Adrenal gland (tissue), 12 donors: ENCODE measurements around the gene IDH3G. TPM values are rescaled to one million over a fixed set of nuclear protein-coding genes. Genes with fewer than 3 reads are reported as not detected.
A peak's percentile ranks its signal among the peaks of the same experiment; 100 is the strongest.

ENCODE experiments used
- DNase-seq, 7 donors: peaks; one replicate each; pipeline ENCODE4 v3.0.0-alpha.2; 2019 to 2020
- H3K27ac ChIP-seq, 5 donors: fragments of 200-600 bp; sonication (generic) in 4 of 5; 1 replicate in 3 of 5; 2 replicates in 2 of 5; pipeline versions ENCODE4 v1.5.1 to v1.8.0; 2016 to 2020; ENCODE audit warnings: mild to moderate bottlenecking in 1 of 5
- H3K27me3 ChIP-seq: fragments of 200-600 bp; 2 replicates; pipeline ENCODE4 v1.8.0; 2021
- H3K36me3 ChIP-seq, 2 donors: fragments of 200-600 bp; replicated peaks in 1 of 2; 1 replicate in 1 of 2; 2 replicates in 1 of 2; pipeline versions ENCODE4 v1.5.1 to v1.8.0; 2018 to 2022
- H3K4me1 ChIP-seq, 2 donors: fragments of 200-600 bp; replicated peaks in 1 of 2; 1 replicate in 1 of 2; 2 replicates in 1 of 2; pipeline versions ENCODE4 v1.5.1 to v1.8.0; 2018 to 2021
- H3K4me3 ChIP-seq, 4 donors: fragments of 200-600 bp; sonication (generic) in 3 of 4; one replicate each; pipeline ENCODE4 v1.5.1; 2016 to 2018
- H3K9me3 ChIP-seq, 3 donors: fragments of 200-600 bp; sonication (generic) in 1 of 3; replicated peaks in 1 of 3; 1 replicate in 2 of 3; 2 replicates in 1 of 3; pipeline versions ENCODE4 v1.5.1 to v1.8.0; 2016 to 2021
- CTCF ChIP-seq, 6 experiments: fragments of 450-650 bp in 4 of 6; fragments of 200-600 bp in 2 of 6; sonication (generic) in 1 of 6; IDR thresholded peaks; 1 replicate in 5 of 6; 2 replicates in 1 of 6; pipeline versions ENCODE4 v1.5.1 to v1.8.0; 2016 to 2021; ENCODE audit warnings: antibody characterized with exemption in 6 of 6, mild to moderate bottlenecking in 2 of 6, moderate library complexity in 1 of 6
- POLR2A ChIP-seq, 2 donors: fragments of 450-650 bp; IDR thresholded peaks; one replicate each; pipeline ENCODE4 v1.6.1; 2017; ENCODE audit warnings: antibody characterized with exemption in 2 of 2, mild to moderate bottlenecking in 2 of 2, moderate library complexity in 1 of 2
- WGBS, 4 donors: extraction: QIAGEN DNeasy Blood & Tissue Kit in 2 of 4; methylation state at CpG; one replicate each; pipeline versions ENCODE4 v1.1.5 to v1.1.7; 2013 to 2017; 5-methylcytosine and 5-hydroxymethylcytosine counted together
- intact Hi-C, 2 donors: fragments of 100-400 bp; cut with DNase I; formaldehyde crosslinking; loops; one replicate each; pipeline versions ENCODE4 v1.14.1 to v1.15.0; 2022 to 2023
- polyA plus RNA-seq, 3 donors: library from polyadenylated mRNA; stranded (reverse); fragments of 200-250 nt in 2 of 3; fragments of 350-450 nt in 1 of 3; fragmentation: Illumina TruSeq in 1 of 3; extraction: RNeasy Lipid Tissue Mini Kit (QIAGEN cat#74804) in 1 of 3; gene quantifications; one replicate each; pipeline ENCODE4 v1.2.3, GENCODE V29; 2013 to 2014
- total RNA-seq, 9 donors: library from RNA; depleted of rRNA in 4 of 9; stranded (reverse); fragments of >200 nt in 4 of 9; fragments of 120-200 nt in 1 of 9; fragmentation: NEBNext Ultra II Directional in 1 of 9; extraction: Animal tissue kit (Norgen Biotek cat#: 25700) in 1 of 9; gene quantifications; one replicate each; pipeline versions ENCODE4 v1.1.0 to v1.2.4, GENCODE V29; 2013 to 2023
- donor health status: healthy with polysubstance abuse.
- donor health status: Bipolar disorder and iron deficiency.
- donor health status: DM: yes; HTN: yes; CAD: no.
- donor health status: DM: no; HTN: no; CAD: no.
- donor health status: DM: no; HTN: no; CAD: no.
- donor health status: DM: yes; HTN: yes; CAD: no.

IDH3G gene
- total and polyA plus RNA-seq, 12 donors = 68.4 to 144 (median 85.2) TPM

- Histone ChIP-seq H3K27me3 (peaks cover 25% of the 10 kb centered on the region), H3K9me3 (no peaks in the 10 kb centered on the region), H3K4me1 (no peaks in the 10 kb centered on the region), H3K27ac (no peak overlapping the region), H3K4me3 (peak overlapping the region in 1 of 4 donors; percentile 50), H3K36me3 (no peaks in the 10 kb centered on the region)
- no peak for DNase-seq
- TF ChIP-seq CTCF (IDR thresholded peaks at IDR 0.05) (no peak), POLR2A (IDR thresholded peaks at IDR 0.05) (no peak)
- intact Hi-C loops = no loop called here
- WGBS, 4 donors = 6 to 41% (median 23%) methylated on average over 5 to 65 of the region's 102 CpGs
Observed at GRCh38 chrX:153830640-153831428, 36.7 kb upstream of the IDH3G start.

- WGBS, 4 donors = 1 to 29% (median 19%) methylated on average over 15 to 94 of the region's 97 CpGs; no CpG with 5 or more reads in 1 of the 4 donors
- no peak for TF ChIP-seq POLR2A (IDR thresholded peaks at IDR 0.05)
- no peak for TF ChIP-seq CTCF (IDR thresholded peaks at IDR 0.05)
- no peaks in the 10 kb centered on the region for H3K4me1 ChIP-seq
- DNase-seq = no peak
- peak within 1 kb of the TSS in 1 of 4 donors; percentile 50 for H3K4me3 ChIP-seq
- intact Hi-C loops = no loop called here
- peaks cover 31% of the 10 kb centered on the region for H3K27me3 ChIP-seq
- H3K27ac ChIP-seq = no peak within 1 kb of the TSS
- H3K36me3 ChIP-seq = no peaks in the 10 kb centered on the region
- no peaks in the 10 kb centered on the region for H3K9me3 ChIP-seq
Observed at GRCh38 chrX:153829799-153830639, 35.8 kb upstream of the IDH3G start, which contains the start of gene PDZD4. Gene PDZD4 (minus strand): TSS chrX:153830544. CDS start chrX:153830298, 246 bp downstream.

GRCh38 chrX:153829549-153829798, 35.3 kb upstream of the IDH3G start:
- no peaks in the 10 kb centered on the region for H3K9me3 ChIP-seq
- H3K4me3 ChIP-seq = no peak overlapping the region
- WGBS, 4 donors = 1 to 31% (median 22%) methylated on average over 11 to 26 of the region's 27 CpGs; no CpG with 5 or more reads in 1 of the 4 donors
- intact Hi-C loops = no loop called here
- H3K4me1 ChIP-seq = no peaks in the 10 kb centered on the region
- H3K27ac ChIP-seq = no peak overlapping the region
- no peaks in the 10 kb centered on the region for H3K36me3 ChIP-seq
- peaks cover 34% of the 10 kb centered on the region for H3K27me3 ChIP-seq
- no peak for TF ChIP-seq CTCF (IDR thresholded peaks at IDR 0.05)
- TF ChIP-seq POLR2A (IDR thresholded peaks at IDR 0.05) = no peak
- DNase-seq = no peak

GRCh38 chrX:153828723-153829548, 34.8 kb upstream of the IDH3G start:
- TF ChIP-seq POLR2A (IDR thresholded peaks at IDR 0.05) = no peak
- TF ChIP-seq CTCF (IDR thresholded peaks at IDR 0.05) = no peak
- Histone ChIP-seq H3K27me3 (peaks cover 39% of the 10 kb centered on the region), H3K36me3 (no peaks in the 10 kb centered on the region), H3K27ac (peak overlapping the region in 1 of 5 donors; percentile 55), H3K4me3 (no peak overlapping the region), H3K4me1 (no peaks in the 10 kb centered on the region), H3K9me3 (no peaks in the 10 kb centered on the region)
- intact Hi-C loops = no loop called here
- no peak for DNase-seq
- WGBS, 4 donors = 21 to 45% (median 35%) methylated on average over 2 to 48 of the region's 50 CpGs
